HCT116 (cell line): ENCODE measurements around the gene ACSL5.

ENCODE experiments used
- CTCF ChIP-seq, 3 experiments: fragments of 200-600 bp in 1 of 3; sonication (generic) in 1 of 3; IDR thresholded peaks in 2 of 3; conservative IDR thresholded peaks in 1 of 3; 2 replicates each; pipeline ENCODE4 v1.5.1; 2012 to 2017; ENCODE audit warnings: low read depth in 2 of 3, low read length in 2 of 3, antibody characterized with exemption in 1 of 3, borderline replicate concordance in 1 of 3, control low read depth in 1 of 3, mild to moderate bottlenecking in 1 of 3, mixed read lengths in 1 of 3, mixed run types in 1 of 3, moderate library complexity in 1 of 3; ENCODE audit not compliant: insufficient read depth in 1 of 3
- ELF1 ChIP-seq: IDR thresholded peaks from 2 replicates; pipeline ENCODE4 v1.6.1; 2012; ENCODE audit warnings: low read depth, borderline replicate concordance
- EZH2 ChIP-seq: fragments of 200-600 bp; sonication (generic); IDR thresholded peaks from 2 replicates; pipeline ENCODE4 v1.6.1; 2017; ENCODE audit warnings: antibody characterized with exemption, mixed run types
- MAX ChIP-seq: IDR thresholded peaks from 2 replicates; pipeline ENCODE4 v1.6.1; 2012
- REST ChIP-seq: IDR thresholded peaks from 2 replicates; pipeline ENCODE4 v1.6.1; 2012; ENCODE audit warnings: low read depth
- SIN3A ChIP-seq: IDR thresholded peaks from 2 replicates; pipeline ENCODE4 v1.6.1; 2012; ENCODE audit warnings: low read depth
- SP1 ChIP-seq: IDR thresholded peaks from 2 replicates; pipeline ENCODE4 v1.6.1; 2012; ENCODE audit warnings: low read depth
- YY1 ChIP-seq: IDR thresholded peaks from 2 replicates; pipeline ENCODE4 v1.6.1; 2011; ENCODE audit warnings: low read length, low read depth, moderate library complexity, mild to moderate bottlenecking; ENCODE audit not compliant: insufficient replicate concordance; ENCODE audit errors: extremely low read depth
- ZBTB33 ChIP-seq: IDR thresholded peaks from 2 replicates; pipeline ENCODE4 v1.6.1; 2011; ENCODE audit warnings: mild to moderate bottlenecking, low read length, moderate library complexity; ENCODE audit not compliant: insufficient replicate concordance; ENCODE audit errors: extremely low read depth

- TF ChIP-seq CTCF (IDR thresholded peaks at IDR 0.05 in 2 of 3, conservative IDR thresholded peaks at IDR 0.05 in 1 of 3; ENCODE audit: borderline replicate concordance in 1 of 3, insufficient read depth in 1 of 3, low read depth in 2 of 3, low read length in 2 of 3), result no peak
- no peak for TF ChIP-seq ZBTB33
- TF ChIP-seq SIN3A, result no peak
- no peak for TF ChIP-seq YY1
- TF ChIP-seq SP1, result no peak
- TF ChIP-seq MAX, result no peak
- no peak for TF ChIP-seq REST
- TF ChIP-seq EZH2, result no peak
- TF ChIP-seq ELF1, result no peak
Measured at GRCh38 chr10:112345743-112346142, 28.2 kb upstream of the ACSL5 start.
